WERI-Rb-1 (cell line): ENCODE measurements around the gene CHMP2B.
"Not testable (repeated sequence)": the region's sequence is repeated elsewhere in the genome, so short reads cannot be mapped to it uniquely, and the experiment has no call there.

Experiments used
- DNase-seq: peaks from one replicate; pipeline ENCODE4 v3.0.0-alpha.2; 2020
- H3K27ac ChIP-seq: fragments of 250-450 bp; sonication (Bioruptor Pico); 2 replicates; pipeline ENCODE4 v1.5.1; 2020; ENCODE audit warnings: mild to moderate bottlenecking, moderate library complexity
- H3K27me3 ChIP-seq: fragments of 250-450 bp; sonication (Bioruptor Pico); 2 replicates; pipeline ENCODE4 v1.5.1; 2021; ENCODE audit warnings: mild to moderate bottlenecking, low read depth, moderate library complexity; ENCODE audit not compliant: insufficient read depth, severe bottlenecking
- H3K36me3 ChIP-seq: fragments of 250-450 bp; sonication (Bioruptor Pico); 2 replicates; pipeline ENCODE4 v1.5.1; 2020; ENCODE audit warnings: mild to moderate bottlenecking, moderate library complexity
- H3K4me3 ChIP-seq: 2 replicates; pipeline ENCODE4 v1.5.1; 2011; ENCODE audit warnings: low read depth, mild to moderate bottlenecking, control low read depth, low read length
- H3K9me3 ChIP-seq: fragments of 250-450 bp; sonication (Bioruptor Pico); 2 replicates; pipeline ENCODE4 v1.5.1; 2021; ENCODE audit warnings: mild to moderate bottlenecking, moderate library complexity; ENCODE audit not compliant: severe bottlenecking
- TF ChIP-seq, protein P1 (sequence below): IDR thresholded peaks from 2 replicates; pipeline ENCODE4 v1.5.1; 2011; ENCODE audit warnings: low read depth, mild to moderate bottlenecking, control low read depth, inconsistent platforms, low read length

The CHMP2B gene

DNA sequence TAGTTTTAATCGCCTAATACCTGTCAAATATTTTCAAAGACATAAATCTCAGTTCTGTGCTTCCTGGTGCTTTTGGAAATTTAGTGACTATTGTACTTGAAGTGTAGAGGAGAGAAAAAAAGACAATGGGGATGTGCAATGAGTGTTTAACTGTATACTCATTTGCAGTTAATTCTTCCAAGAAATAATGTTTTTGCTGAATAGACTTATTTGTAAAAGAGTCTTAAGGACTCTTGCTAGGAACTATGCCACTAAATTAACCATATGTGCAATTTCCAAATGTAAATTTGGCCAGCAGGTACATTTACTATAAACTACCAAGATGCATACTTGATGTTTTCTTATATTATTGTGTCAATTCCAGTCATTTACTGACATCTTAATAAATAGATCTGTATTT, 2.0 kb downstream of the CHMP2B start:
- Histone ChIP-seq H3K27me3 (no peaks in the 10 kb centered on the region), H3K27ac (no peak overlapping the region), H3K36me3 (no peaks in the 10 kb centered on the region), H3K9me3 (no peaks in the 10 kb centered on the region), H3K4me3 (no peak overlapping the region)
- TF ChIP-seq, protein P1, sequence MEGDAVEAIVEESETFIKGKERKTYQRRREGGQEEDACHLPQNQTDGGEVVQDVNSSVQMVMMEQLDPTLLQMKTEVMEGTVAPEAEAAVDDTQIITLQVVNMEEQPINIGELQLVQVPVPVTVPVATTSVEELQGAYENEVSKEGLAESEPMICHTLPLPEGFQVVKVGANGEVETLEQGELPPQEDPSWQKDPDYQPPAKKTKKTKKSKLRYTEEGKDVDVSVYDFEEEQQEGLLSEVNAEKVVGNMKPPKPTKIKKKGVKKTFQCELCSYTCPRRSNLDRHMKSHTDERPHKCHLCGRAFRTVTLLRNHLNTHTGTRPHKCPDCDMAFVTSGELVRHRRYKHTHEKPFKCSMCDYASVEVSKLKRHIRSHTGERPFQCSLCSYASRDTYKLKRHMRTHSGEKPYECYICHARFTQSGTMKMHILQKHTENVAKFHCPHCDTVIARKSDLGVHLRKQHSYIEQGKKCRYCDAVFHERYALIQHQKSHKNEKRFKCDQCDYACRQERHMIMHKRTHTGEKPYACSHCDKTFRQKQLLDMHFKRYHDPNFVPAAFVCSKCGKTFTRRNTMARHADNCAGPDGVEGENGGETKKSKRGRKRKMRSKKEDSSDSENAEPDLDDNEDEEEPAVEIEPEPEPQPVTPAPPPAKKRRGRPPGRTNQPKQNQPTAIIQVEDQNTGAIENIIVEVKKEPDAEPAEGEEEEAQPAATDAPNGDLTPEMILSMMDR, result no peak
- no peak for DNase-seq

DNA sequence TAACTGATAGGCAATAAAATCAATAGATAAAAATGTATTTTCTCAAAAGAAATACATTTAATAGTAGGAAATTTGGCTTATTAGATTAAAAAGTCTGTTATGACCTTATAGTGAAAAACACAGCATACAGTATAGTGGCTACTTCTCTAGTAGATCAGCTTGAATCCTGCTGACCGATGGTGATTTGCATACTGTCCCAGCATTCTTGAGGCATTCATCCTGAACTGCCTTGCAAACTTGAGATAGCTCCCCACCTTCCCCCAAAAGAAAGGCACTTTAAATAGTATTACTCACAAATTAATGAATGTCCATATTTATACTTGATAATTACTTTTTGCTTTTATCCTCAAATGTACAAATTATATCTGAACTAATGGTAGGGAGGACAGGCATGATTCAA, 6.7 kb downstream of the CHMP2B start:
- H3K27ac ChIP-seq, result no peak overlapping the region
- TF ChIP-seq, protein P1, result no peak
- no peak overlapping the region for H3K4me3 ChIP-seq
- H3K9me3 ChIP-seq, result no peaks in the 10 kb centered on the region
- no peak for DNase-seq
- H3K36me3 ChIP-seq, result no peaks in the 10 kb centered on the region; the same call in 1 of the 2 replicates
- no peaks in the 10 kb centered on the region for H3K27me3 ChIP-seq

DNA sequence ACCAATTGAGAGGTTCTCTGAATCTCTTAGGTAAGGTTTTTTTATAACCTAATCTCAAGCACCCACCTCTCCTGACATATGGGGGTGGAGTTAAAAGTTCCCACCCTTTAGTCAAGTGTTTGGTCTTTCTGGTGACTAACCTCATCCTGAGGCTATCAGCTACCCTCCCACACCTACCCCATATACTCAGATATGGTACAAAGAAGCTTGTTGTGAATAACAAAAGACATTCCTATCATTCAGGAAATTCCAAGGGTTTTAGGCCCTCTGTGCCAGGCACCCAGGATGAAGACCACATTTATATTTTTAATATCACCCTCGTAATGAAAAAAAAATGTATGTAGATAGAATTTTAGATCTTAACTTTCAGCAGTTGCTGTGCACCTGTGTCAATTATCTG, 9.0 kb downstream of the CHMP2B start:
- Histone ChIP-seq H3K27ac (no peak overlapping the region), H3K27me3 (no peaks in the 10 kb centered on the region), H3K9me3 (no peaks in the 10 kb centered on the region), H3K4me3 (no peak overlapping the region), H3K36me3 (peaks cover 3% of the 10 kb centered on the region; the same call in 1 of the 2 replicates)
- DNase-seq, result no peak
- TF ChIP-seq, protein P1, result no peak

DNA sequence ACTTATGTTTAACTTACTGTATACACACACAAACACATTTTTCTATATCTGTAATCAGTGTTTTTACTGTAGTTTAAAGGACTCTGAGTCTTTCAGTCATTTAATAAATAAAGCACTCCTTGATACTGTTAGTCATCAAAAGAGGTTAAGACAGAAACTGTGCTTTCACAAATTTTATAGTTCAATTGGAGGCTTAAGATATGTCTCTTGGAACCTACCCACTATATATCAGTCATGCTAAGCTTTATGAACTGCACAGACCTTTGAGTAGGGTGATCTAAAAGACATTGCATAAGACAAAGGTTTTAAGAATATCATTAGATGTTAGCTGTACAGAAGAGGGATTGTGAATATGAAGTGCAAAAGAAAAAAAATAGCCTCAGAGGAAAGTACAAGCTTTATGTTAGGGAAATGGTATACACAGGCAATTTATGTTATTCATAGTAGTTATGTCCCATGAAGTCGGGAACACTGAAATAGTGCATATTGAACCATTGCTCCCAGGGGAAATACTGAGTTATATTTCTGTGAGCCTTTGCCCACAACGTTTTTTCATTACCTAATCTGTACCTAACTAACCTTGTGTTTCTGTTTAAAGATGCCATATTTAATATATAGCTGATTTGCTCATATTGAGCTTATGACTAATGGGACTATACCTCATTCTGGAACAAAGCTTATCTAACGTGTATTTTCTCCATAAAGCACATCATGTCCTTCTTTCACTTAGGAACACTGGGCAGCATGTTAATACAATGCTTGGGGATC, 19.7 kb downstream of the CHMP2B start:
- Histone ChIP-seq H3K27ac (no peak overlapping the region), H3K9me3 (no peaks in the 10 kb centered on the region), H3K4me3 (no peak overlapping the region), H3K36me3 (peaks cover 7% of the 10 kb centered on the region), H3K27me3 (no peaks in the 10 kb centered on the region)
- TF ChIP-seq, protein P1, result no peak
- DNase-seq, result no peak

DNA sequence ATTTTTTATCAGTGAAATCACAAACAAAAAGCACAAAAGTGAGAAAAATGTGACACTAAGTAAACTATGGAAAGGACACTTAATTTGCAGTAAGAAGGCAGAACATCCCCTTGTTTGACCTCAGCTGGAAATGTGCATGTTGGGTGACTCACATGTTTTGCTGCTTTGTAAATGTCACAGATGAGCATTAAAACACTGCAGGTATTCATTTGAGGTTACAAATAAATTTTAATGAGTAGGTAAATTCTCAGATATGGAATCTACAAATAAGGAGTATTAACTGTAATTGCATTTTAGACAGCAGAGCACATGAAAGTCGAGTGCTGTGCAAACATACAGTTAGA, 20.3 kb downstream of the CHMP2B start:
- TF ChIP-seq, protein P1, result no peak
- H3K9me3 ChIP-seq, result no peaks in the 10 kb centered on the region
- no peaks in the 10 kb centered on the region for H3K27me3 ChIP-seq
- no peak overlapping the region for H3K27ac ChIP-seq
- no peak overlapping the region for H3K4me3 ChIP-seq
- H3K36me3 ChIP-seq, result peaks cover 7% of the 10 kb centered on the region
- no peak for DNase-seq

DNA sequence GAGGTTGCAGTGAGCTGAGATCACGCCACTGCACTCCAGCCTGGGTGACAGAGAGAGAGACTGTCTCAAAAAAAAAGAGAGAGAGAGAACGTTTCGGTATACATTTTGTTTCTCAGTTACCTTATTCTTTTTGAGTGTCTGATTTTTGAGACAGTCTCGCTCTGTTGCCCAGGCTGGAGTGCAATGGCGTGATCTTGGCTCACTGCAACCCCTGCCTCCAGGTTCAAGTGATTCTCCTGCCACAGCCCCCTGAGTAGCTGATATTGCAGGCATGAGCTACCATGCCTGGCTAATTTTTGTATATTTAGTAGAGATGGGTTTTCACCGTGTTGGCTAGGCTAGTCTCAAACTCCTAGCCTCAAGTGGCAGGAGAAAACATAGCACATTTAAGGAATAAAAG, 21.1 kb downstream of the CHMP2B start:
- H3K36me3 ChIP-seq, H3K9me3 ChIP-seq, H3K4me3 ChIP-seq, H3K27ac ChIP-seq, H3K27me3 ChIP-seq, DNase-seq: not testable (repeated sequence)
